Activated T-cell treated with anti-CD3 and anti-CD28 coated beads for 1 hour (primary cell): ENCODE measurements around the gene PLEKHA8.

ENCODE experiments used
- DNase-seq: peaks from one replicate; pipeline ENCODE4 v3.0.0-alpha.2; 2020; ENCODE audit warnings: low read depth

Gene PLEKHA8

GRCh38 chr7:30112103-30112713 lies 84.0 kb downstream of the PLEKHA8 start:
- DNase-seq: no peak

- no peak for DNase-seq
Observed at GRCh38 chr7:30113144-30113543, 84.9 kb downstream of the PLEKHA8 start.

DNA sequence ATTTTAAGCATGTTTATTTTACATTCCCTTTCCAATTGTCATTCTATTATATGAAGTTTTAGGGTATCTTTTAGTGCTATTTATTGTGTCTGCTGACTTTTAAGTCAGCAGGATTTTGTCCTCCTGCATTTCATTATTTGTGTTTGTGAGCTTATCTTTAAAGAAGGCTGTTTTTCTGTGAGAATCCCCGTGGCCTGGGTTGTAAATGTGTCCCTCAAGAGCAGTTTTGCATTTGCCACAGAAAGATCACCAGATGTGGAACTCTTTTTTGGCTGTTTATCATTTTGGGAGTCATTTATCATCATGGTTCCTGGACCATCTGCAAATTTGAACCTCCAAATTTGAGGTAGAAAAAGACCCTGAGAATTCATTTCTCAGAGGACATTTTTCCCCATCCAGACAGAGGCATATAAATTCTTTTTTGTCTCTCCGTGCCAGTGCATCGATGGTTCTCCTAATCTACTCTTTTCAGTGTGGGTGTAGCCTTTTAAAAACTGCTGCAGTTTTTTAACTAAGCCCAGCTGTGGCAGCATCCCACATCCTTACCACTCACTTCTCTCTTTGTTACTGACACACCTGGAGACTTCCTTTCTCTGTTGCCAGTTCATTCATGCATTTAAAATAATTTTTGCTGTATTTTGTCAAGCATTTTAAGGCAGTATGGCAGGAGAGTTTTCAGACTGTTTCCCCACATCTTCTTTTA lies 86.5 kb downstream of the PLEKHA8 start:
- no peak for DNase-seq

- DNase-seq: no peak
Observed at GRCh38 chr7:30115709-30116297, 87.6 kb downstream of the PLEKHA8 start.

DNA sequence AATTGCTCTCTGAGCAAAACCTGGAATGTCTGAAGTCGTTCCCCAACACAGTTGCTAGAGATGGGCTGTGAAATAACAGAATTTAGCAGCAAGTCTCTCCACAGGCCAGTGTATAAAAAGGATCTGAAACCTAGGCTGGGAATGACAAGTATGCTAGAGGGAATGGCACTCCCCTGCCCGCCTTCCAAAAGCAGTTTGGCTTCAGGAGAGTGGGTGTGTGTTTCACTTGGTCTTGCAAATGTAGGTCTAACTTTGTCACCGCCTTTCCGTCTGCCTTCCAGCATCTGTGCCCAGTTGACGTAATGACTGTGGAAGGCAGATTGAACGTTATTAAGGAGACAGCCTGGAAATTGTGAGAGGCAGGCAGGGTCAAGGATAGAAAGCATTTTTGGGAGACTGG lies 88.6 kb downstream of the PLEKHA8 start:
- DNase-seq: no peak

DNA sequence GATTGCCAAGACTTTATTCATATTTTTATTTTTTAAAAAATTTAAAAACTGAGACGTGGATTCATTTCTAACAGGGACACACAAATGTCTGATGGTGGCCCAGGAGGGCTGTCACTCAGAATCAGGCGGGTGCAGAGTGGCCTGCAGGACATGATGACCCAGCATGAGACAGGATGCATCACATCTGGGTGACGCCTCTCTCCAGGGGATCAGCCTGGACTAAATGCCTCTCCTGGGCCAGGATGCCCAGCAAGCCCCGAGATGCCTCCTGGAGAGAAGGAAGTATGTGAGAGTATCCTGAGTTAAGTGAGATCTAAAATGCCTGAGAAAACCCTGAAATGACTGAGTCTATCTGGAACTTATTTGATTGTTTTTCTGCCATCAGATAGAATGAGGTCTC lies 89.7 kb downstream of the PLEKHA8 start:
- DNase-seq: no peak

DNA sequence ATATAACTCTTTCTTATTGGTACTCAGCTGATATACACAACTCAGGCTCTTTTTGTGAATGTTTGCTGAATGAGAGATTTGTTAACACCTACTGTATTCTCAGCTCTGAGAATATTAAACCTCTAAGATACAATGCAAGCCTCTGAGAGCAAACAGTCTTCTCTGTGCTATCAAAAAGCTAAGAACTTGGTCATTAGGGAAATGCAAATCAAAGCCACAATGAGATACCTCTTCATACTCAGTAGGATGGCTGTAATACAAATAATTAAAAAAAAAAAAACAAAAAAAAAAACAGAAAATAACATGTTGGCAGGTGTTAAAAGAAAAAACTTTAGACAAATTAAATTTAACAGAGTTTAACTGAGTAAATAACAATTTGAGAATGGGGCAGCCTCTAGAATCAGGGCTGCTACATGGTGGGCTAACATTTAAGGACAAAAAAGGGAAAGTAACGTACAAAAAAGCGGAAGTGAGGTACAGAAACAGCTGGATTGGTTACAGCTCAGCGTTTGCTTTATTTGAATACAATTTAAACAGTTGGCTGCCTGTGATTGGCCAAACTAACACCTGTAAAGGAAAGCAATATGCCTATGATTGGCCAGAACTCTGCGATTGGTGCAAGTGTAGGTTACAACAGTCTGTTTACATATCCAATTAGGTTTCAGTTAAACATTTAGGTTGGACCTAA lies 91.8 kb downstream of the PLEKHA8 start:
- DNase-seq: no peak

GRCh38 chr7:30133736-30134610 lies 105.8 kb downstream of the PLEKHA8 start:
- DNase-seq: no peak

GRCh38 chr7:30134611-30135300 lies 106.5 kb downstream of the PLEKHA8 start, which contains the start of gene MTURN:
MTURN (plus strand) TSS chr7:30134986; CDS start chr7:30135137, 151 bp downstream.
- DNase-seq: peak; percentile 73

- peak; percentile 37 for DNase-seq
Observed at GRCh38 chr7:30135301-30136116, 107.3 kb downstream of the PLEKHA8 start.

DNA sequence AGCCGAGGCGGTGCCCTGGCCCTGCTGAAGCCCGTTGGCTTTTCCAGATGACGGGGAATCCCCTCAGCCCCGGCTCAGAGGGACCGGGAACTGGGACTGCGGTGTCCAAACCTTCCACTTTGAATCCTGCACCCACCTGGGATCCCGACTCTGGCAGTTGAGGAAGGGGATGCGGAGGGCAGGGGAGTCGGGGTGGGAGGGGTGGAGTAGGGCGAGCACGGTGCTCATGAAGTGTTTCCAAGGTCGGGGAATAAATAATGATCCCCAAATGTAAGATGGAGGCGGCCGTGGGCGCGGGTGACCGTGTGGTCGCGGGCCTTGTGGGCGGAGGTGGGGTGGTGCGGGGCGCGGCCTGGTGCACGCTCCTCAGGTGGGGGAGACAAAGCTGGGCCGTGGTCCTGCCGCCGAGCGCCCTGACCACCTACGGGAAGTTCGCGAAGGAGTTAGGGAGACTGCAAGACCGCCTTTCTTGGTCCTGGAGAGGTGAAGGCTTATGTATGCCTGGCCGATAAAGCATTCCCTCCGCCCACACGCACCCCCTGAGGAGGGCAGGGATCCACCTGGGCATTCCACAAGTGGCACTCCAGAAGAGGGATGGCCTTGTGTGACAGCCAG lies 108.0 kb downstream of the PLEKHA8 start:
- DNase-seq: no peak

GRCh38 chr7:30136743-30137485 lies 108.7 kb downstream of the PLEKHA8 start:
- DNase-seq: no peak

DNA sequence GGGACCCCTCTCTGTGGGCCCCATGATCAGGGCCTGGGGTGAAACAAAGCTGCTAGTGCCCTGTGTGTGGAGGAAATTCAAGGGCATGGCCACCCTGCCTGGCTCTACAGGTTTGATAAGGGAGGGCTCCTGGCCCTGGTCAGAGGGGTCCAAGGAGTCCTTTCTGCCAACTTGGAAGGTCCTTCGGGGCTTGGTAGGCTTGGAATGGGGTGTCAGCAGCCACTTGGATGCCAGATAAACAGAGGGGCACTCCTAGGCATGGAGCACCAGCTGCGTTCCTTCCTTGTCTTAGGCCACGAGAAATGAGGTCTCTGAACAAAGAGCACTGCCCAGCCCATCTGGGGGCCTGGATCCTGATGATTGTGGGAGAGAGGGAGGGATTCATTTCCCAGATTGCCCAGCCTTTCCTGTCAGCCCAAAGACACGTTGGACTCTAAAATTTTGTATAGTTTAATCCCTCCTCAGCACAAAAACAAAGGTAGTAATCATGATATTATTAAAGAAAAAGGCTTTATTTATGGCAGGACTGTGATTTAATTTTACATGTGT lies 111.7 kb downstream of the PLEKHA8 start:
- DNase-seq: no peak

DNA sequence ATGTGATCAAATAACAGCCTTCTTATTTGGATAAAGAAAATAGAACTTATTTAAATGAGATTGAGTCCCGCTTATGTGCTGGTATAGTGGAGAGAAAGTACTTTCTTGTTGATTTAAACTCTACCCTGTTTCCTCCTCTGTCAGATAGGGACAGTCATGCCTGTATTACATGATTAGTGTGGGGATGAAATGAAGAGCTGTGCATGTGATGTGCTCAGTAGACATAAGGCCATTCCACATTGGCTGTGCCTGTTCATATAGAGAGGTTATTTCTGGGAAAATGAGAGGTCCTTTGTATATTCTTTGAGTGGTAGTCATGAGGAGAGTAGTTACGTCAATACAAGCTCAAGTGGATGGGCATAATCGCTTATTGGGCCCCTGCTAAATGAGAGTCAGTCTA lies 112.2 kb downstream of the PLEKHA8 start:
- no peak for DNase-seq

DNA sequence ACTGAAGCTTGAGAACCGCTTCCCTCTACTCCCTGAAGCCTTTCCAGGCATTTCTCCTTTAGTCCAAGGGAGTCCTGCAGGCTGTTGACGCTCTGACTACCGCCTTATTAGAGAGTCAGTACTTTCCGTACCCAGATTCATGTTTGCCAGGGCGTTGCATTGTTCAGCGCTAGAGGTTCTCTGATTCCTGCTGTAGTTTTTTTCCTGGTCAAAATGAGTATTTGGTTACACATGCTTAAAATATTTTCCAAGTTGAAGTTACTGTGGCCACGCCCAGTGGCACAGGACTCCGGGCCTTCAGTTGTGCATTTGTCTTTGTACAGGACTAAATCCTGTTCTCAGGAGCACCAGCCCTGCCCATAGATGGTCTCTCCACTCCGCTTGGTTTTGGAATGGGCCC lies 114.5 kb downstream of the PLEKHA8 start:
- DNase-seq: no peak

GRCh38 chr7:30143748-30144251 lies 115.6 kb downstream of the PLEKHA8 start:
- no peak for DNase-seq

- no peak for DNase-seq
Observed at GRCh38 chr7:30144657-30145306, 116.6 kb downstream of the PLEKHA8 start.

DNA sequence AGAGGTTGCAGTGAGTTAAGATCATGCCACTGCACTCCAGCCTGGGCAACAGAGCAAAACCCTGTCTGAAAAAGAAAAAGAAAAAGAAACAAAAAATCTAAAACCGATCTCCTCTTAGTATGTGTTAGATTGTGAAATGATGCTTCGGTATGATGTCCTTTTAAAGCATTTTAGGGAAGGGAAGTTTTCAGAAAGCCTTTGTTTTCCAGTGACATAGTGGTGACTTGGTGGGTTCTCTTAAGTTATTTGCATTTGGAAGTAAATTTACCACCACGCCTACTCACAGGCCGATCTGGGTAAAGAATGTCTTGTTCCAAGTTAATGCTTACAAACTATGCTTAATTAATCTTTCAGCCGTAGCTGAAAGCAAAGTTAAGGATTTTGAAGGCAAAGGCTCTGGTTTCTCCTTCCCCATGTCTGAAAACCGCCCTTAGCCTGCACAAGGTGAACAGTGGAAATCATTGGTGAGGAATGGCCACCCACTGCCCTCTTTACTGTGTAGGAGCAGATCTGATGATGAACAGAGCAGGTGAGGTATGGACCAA lies 117.3 kb downstream of the PLEKHA8 start:
- no peak for DNase-seq
